GM18951 (cell line): ENCODE results near the gene ZNF679.
A peak's percentile ranks its signal among the peaks of the same experiment; 100 is the strongest.
"Not testable (repeated sequence)": the region's sequence is repeated elsewhere in the genome, so short reads cannot be mapped to it uniquely, and the experiment has no call there.

ENCODE experiments used
- POLR2A ChIP-seq: IDR thresholded peaks from 4 replicates; pipeline ENCODE4 v1.6.1; 2011; ENCODE audit warnings: mild to moderate bottlenecking; ENCODE audit not compliant: insufficient read length, insufficient read depth; ENCODE audit errors: extremely low read depth
- in situ Hi-C: fragments of 300-500 bp; cut with MboI; formaldehyde crosslinking; loops from one replicate; pipeline ENCODE4 v1.12.0; 2022; ENCODE audit warnings: low sequenced_read_pairs, mixed read lengths, inconsistent platforms; ENCODE audit not compliant: unreplicated experiment

Gene ZNF679

GRCh38 chr7:64266341-64266919, 38.2 kb downstream of the ZNF679 start:
- TF ChIP-seq POLR2A: no peak
- in situ Hi-C loops: no loop called here

- no peak for TF ChIP-seq POLR2A
- in situ Hi-C loops: no loop called here
Measured at GRCh38 chr7:64277630-64278029, 49.4 kb downstream of the ZNF679 start.

- TF ChIP-seq POLR2A: no peak
- in situ Hi-C loops: no loop called here
Measured at GRCh38 chr7:64294701-64295420, 66.6 kb downstream of the ZNF679 start.

- in situ Hi-C loops: not testable (repeated sequence)
Measured at GRCh38 chr7:64297418-64297817, 69.1 kb downstream of the ZNF679 start.

GRCh38 chr7:64300641-64301405, 72.5 kb downstream of the ZNF679 start:
- in situ Hi-C loops: no loop called here
- no peak for TF ChIP-seq POLR2A

- in situ Hi-C loops: no loop called here
- TF ChIP-seq POLR2A: peak; percentile 59
Measured at GRCh38 chr7:64307254-64308015, 79.2 kb downstream of the ZNF679 start.

GRCh38 chr7:64308016-64308270, 79.7 kb downstream of the ZNF679 start:
- TF ChIP-seq POLR2A: no peak
- in situ Hi-C loops: no loop called here

GRCh38 chr7:64310426-64310825, 82.2 kb downstream of the ZNF679 start:
- in situ Hi-C loops: no loop called here
- TF ChIP-seq POLR2A: no peak

GRCh38 chr7:64312826-64313225, 84.6 kb downstream of the ZNF679 start:
- no peak for TF ChIP-seq POLR2A
- in situ Hi-C loops: no loop called here

- in situ Hi-C loops: no loop called here
- TF ChIP-seq POLR2A: peak; percentile 83
Measured at GRCh38 chr7:64313740-64314491, 85.6 kb downstream of the ZNF679 start, which contains the start of gene ZNF736. TSS of gene ZNF736 (plus strand) at chr7:64313961. CDS start at chr7:64314151, 190 bp downstream.

GRCh38 chr7:64314566-64314965, 86.3 kb downstream of the ZNF679 start:
- in situ Hi-C loops: no loop called here
- no peak for TF ChIP-seq POLR2A

- in situ Hi-C loops: not testable (repeated sequence)
Measured at GRCh38 chr7:64316031-64316742, 87.9 kb downstream of the ZNF679 start.
